ENCODE data around the gene TRIM24.

TRIM24 gene

GRCh38 chr7:138625084-138625848 is 165.2 kb downstream of the TRIM24 start:
- no peak for DNase-seq (ENCODE audit: low spot score)

GRCh38 chr7:138625849-138626230 is 165.8 kb downstream of the TRIM24 start:
- no peak for DNase-seq (ENCODE audit: low spot score)

- DNase-seq (ENCODE audit: low spot score) = no peak
These were observed 166.8 kb downstream of the TRIM24 start for GRCh38 chr7:138626846-138627245.

GRCh38 chr7:138627361-138627760 is 167.3 kb downstream of the TRIM24 start:
- DNase-seq (ENCODE audit: low spot score) = no peak

DNA sequence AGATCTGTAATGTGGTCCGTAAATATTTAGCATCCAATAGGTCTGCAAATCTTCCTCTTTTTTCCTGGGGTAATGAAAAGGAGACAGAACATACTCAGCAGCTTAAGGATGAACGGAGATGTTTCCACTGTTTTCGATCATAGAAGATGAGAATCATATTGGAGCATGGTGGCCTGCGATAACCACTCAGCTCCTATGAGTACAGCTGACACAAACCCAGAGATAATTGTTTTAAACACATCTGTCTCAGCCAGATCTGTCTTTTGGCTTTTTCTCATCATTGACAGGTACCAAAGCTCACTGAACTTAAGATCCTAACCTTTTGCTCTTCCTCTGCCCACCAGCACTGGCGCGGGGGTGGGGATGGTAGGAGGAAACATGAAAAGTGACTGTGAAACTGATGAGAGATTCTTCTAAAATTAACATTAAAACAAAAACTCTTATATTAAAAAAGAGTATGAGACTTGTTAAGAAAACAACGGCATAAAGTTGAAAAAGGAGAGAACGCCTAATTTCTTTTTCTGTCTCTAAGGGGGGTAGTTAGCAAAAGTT is 170.1 kb downstream of the TRIM24 start:
- DNase-seq (ENCODE audit: low spot score) = no peak

DNA sequence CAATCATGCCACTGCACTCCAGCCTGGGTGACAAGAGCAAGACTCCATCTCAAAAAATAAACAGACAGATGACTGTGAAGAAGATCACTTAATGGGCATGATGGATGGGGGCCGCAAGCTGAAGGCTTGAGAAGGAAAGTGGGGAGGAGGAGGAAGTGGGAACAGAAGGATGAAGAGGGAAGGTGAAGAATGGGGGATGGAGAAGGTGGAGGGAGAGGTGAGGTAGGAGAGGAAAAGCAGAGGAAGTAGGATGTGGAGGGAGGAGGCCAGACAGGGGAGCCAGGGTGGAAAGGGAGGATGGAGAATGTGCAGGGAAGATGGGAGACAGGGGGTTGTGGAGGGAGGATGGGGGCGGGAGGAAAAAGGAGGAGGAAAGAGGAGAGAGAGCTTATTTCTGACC is 172.3 kb downstream of the TRIM24 start:
- no peak for DNase-seq (ENCODE audit: low spot score)

GRCh38 chr7:138632826-138633602 is 173.0 kb downstream of the TRIM24 start:
- no peak for DNase-seq (ENCODE audit: low spot score)
